Sigmoid colon (tissue), 4 donors: ENCODE results near the gene CDK9.

Source experiments
- CTCF ChIP-seq, 4 experiments: fragments of 450-650 bp in 3 of 4; fragments of 200-600 bp in 1 of 4; IDR thresholded peaks; one replicate each; pipeline ENCODE4 v1.5.1; 2016 to 2019; ENCODE audit warnings: antibody characterized with exemption in 4 of 4, mild to moderate bottlenecking in 3 of 4, moderate library complexity in 2 of 4
- EP300 ChIP-seq, 4 donors: sonication (generic); formaldehyde crosslinking; IDR thresholded peaks; one replicate each; pipeline ENCODE4 v1.6.1; 2017; ENCODE audit warnings: antibody characterized with exemption in 4 of 4
- POLR2A ChIP-seq, 2 donors: fragments of 450-650 bp; IDR thresholded peaks; one replicate each; pipeline ENCODE4 v1.6.1; 2016; ENCODE audit warnings: antibody characterized with exemption in 2 of 2, mild to moderate bottlenecking in 2 of 2, moderate library complexity in 2 of 2
- POLR2AphosphoS5 ChIP-seq, 4 donors: sonication (generic); formaldehyde crosslinking; IDR thresholded peaks; one replicate each; pipeline ENCODE4 v1.6.1; 2017; ENCODE audit warnings: antibody characterized with exemption in 4 of 4

DNA sequence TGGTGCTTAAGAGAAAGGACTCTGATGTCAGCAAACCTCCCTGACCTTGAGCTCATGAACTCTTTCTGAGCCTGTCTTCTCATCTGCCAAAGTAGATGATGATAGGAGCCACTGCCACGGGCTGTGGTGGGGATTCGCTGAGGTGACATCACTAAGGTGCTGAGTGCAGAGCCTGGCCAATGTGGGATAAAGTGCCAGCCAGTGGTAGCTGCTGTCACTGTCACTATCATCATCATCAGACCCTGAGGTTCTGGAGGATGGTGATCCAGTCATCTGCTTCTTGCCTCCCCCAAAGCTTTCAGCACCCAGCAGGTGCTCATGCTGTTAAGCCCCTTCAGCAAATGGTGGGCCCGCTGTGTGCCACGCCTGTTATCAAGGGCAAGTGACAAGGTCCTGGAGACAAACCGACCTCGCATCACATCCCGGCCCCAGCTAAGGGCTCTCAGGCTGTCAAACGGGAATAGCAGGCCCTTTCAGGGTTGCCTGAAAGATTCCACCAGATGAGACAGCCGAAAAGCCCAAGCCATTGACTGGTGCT lies 23.2 kb downstream of the CDK9 start:
- no peak for TF ChIP-seq POLR2A (IDR thresholded peaks at IDR 0.05)
- TF ChIP-seq POLR2AphosphoS5 (IDR thresholded peaks at IDR 0.05): no peak
- TF ChIP-seq CTCF (IDR thresholded peaks at IDR 0.05): no peak
- no peak for TF ChIP-seq EP300 (IDR thresholded peaks at IDR 0.05)
